Progenitor cell of endocrine pancreas (in vitro differentiated cells): Measurements from ENCODE around the gene ZNF135. TPM values are rescaled to one million over a fixed set of nuclear protein-coding genes. Genes with fewer than 3 reads are reported as not detected.

Experiments used
- DNase-seq: peaks from one replicate; pipeline ENCODE4 v3.0.0; 2021; ENCODE audit warnings: low spot score; ENCODE audit not compliant: unreplicated experiment
- H3K27ac Mint-ChIP-seq: 2 replicates; pipeline ENCODE4 v1.8.0; 2021; ENCODE audit warnings: mild to moderate bottlenecking, moderate library complexity, mixed read lengths
- H3K27me3 Mint-ChIP-seq: 2 replicates; pipeline ENCODE4 v1.8.0; 2021; ENCODE audit warnings: mixed read lengths
- H3K36me3 Mint-ChIP-seq: 2 replicates; pipeline ENCODE4 v1.8.0; 2022; ENCODE audit warnings: mixed read lengths; ENCODE audit not compliant: insufficient read depth
- H3K4me1 Mint-ChIP-seq: 2 replicates; pipeline ENCODE4 v1.8.0; 2021; ENCODE audit warnings: low read depth, mixed read lengths
- H3K4me3 Mint-ChIP-seq: 2 replicates; pipeline ENCODE4 v1.8.0; 2021; ENCODE audit warnings: low read depth, mild to moderate bottlenecking, moderate library complexity, mixed read lengths
- H3K9me3 Mint-ChIP-seq: 2 replicates; pipeline ENCODE4 v1.8.0; 2021; ENCODE audit warnings: low read depth, mixed read lengths
- CTCF ChIP-seq: fragments of 200-600 bp; sonication (generic); IDR thresholded peaks from one replicate; pipeline ENCODE4 v1.5.0; 2021; ENCODE audit warnings: antibody characterized with exemption, mild to moderate bottlenecking; ENCODE audit not compliant: unreplicated experiment
- total RNA-seq: library from RNA; stranded (reverse); gene quantifications from 2 replicates; pipeline ENCODE4 v1.2.1, GENCODE V29; 2021

The ZNF135 gene
- total RNA-seq, 1 donor from 2014 or later: 17.9 TPM

GRCh38 chr19:58086825-58087710, 28.0 kb downstream of the ZNF135 start:
- TF ChIP-seq CTCF: no peak
- Mint-ChIP-seq H3K36me3 (peaks cover 48% of the 10 kb centered on the region), H3K4me1 (no peaks in the 10 kb centered on the region), H3K9me3 (peaks cover 8% of the 10 kb centered on the region), H3K4me3 (no peak overlapping the region), H3K27me3 (no peaks in the 10 kb centered on the region), H3K27ac (no peak overlapping the region)
- DNase-seq: no peak

- Mint-ChIP-seq H3K27ac (no peak overlapping the region), H3K4me1 (no peaks in the 10 kb centered on the region), H3K9me3 (peaks cover 6% of the 10 kb centered on the region), H3K4me3 (no peak overlapping the region), H3K36me3 (peaks cover 43% of the 10 kb centered on the region), H3K27me3 (no peaks in the 10 kb centered on the region)
- no peak for TF ChIP-seq CTCF
- no peak for DNase-seq
These were observed 29.5 kb downstream of the ZNF135 start for GRCh38 chr19:58088521-58089052.

GRCh38 chr19:58089846-58090245, 30.8 kb downstream of the ZNF135 start:
- Mint-ChIP-seq H3K27ac (no peak overlapping the region), H3K36me3 (peaks cover 38% of the 10 kb centered on the region), H3K4me1 (no peaks in the 10 kb centered on the region), H3K27me3 (no peaks in the 10 kb centered on the region), H3K9me3 (no peaks in the 10 kb centered on the region), H3K4me3 (no peak overlapping the region)
- no peak for TF ChIP-seq CTCF
- no peak for DNase-seq

- Mint-ChIP-seq H3K9me3 (no peaks in the 10 kb centered on the region), H3K27ac (no peak overlapping the region), H3K27me3 (no peaks in the 10 kb centered on the region), H3K36me3 (peaks cover 34% of the 10 kb centered on the region), H3K4me1 (no peaks in the 10 kb centered on the region), H3K4me3 (no peak overlapping the region)
- TF ChIP-seq CTCF: no peak
- DNase-seq: no peak
These were observed 32.3 kb downstream of the ZNF135 start for GRCh38 chr19:58091251-58091995.

GRCh38 chr19:58093071-58093470, 34.0 kb downstream of the ZNF135 start:
- H3K36me3 Mint-ChIP-seq: peaks cover 25% of the 10 kb centered on the region
- no peak for TF ChIP-seq CTCF
- H3K4me3 Mint-ChIP-seq: no peak overlapping the region
- H3K27me3 Mint-ChIP-seq: no peaks in the 10 kb centered on the region
- DNase-seq: no peak
- H3K4me1 Mint-ChIP-seq: peaks cover 5% of the 10 kb centered on the region
- H3K9me3 Mint-ChIP-seq: no peaks in the 10 kb centered on the region
- no peak overlapping the region for H3K27ac Mint-ChIP-seq
